ENCODE data around the gene CTCFL. TPM values are rescaled to one million over a fixed set of nuclear protein-coding genes. Genes with fewer than 3 reads are reported as not detected.

Gene CTCFL
- total and polyA plus RNA-seq, 2 of the 13 experiments (the other 11 are each of a cell fraction or from before 2014, with no cell fraction given) = 0.04 TPM; not detected in 1

DNA sequence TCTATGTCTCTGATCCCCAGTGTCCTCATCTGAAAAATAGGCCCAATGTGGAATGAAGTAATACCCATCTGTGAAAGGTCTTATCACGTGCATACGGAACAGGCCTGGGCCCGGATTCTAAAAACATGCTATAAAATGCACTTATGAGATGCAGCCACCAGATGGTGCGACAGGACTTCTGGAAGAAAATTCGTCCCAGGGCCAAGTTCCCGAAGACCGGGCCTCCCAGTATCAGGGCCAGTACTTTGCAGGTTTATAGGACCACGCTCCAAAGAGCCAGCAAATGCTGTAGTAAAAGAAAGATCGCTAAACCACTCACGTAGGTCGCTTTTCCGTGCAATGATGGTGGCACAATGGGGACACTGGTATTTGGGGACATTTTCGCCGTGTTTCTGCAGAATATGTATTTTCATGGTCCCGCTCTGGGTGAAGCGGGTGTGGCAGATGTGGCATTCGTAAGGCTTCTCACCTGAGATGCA lies 10.6 kb downstream of the CTCFL start (continued):
- TF ChIP-seq SALL1 (CRISPR knock-in tag; IDR thresholded peaks at IDR 0.05) = peak; percentile 54; the same call in 1 of the 2 replicates
- TF ChIP-seq MXD4 (CRISPR knock-in tag; IDR thresholded peaks at IDR 0.05) = 0 out of 2 replicates have a peak, but pooled peaks have one; percentile 50
- TF ChIP-seq MEIS2 (CRISPR knock-in tag; IDR thresholded peaks at IDR 0.05) = no peak
- no peak for TF ChIP-seq RFX3 (CRISPR knock-in tag; IDR thresholded peaks at IDR 0.05)
- TF ChIP-seq MBNL3 (CRISPR knock-in tag; conservative IDR thresholded peaks at IDR 0.05) = no peak
- TF ChIP-seq, protein P1, sequence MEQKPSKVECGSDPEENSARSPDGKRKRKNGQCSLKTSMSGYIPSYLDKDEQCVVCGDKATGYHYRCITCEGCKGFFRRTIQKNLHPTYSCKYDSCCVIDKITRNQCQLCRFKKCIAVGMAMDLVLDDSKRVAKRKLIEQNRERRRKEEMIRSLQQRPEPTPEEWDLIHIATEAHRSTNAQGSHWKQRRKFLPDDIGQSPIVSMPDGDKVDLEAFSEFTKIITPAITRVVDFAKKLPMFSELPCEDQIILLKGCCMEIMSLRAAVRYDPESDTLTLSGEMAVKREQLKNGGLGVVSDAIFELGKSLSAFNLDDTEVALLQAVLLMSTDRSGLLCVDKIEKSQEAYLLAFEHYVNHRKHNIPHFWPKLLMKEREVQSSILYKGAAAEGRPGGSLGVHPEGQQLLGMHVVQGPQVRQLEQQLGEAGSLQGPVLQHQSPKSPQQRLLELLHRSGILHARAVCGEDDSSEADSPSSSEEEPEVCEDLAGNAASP (CRISPR knock-in tag; IDR thresholded peaks at IDR 0.05; ENCODE audit: borderline replicate concordance) = peak; percentile 58; the same call in 1 of the 2 replicates
- TF ChIP-seq SMAD9 (CRISPR knock-in tag; IDR thresholded peaks at IDR 0.05) = no peak
- TF ChIP-seq NCOA2 (CRISPR knock-in tag; IDR thresholded peaks at IDR 0.05) = no peak
- no peak for TF ChIP-seq ZNF432 (CRISPR knock-in tag; IDR thresholded peaks at IDR 0.05; ENCODE audit: borderline replicate concordance)
- TF ChIP-seq, protein P2, sequence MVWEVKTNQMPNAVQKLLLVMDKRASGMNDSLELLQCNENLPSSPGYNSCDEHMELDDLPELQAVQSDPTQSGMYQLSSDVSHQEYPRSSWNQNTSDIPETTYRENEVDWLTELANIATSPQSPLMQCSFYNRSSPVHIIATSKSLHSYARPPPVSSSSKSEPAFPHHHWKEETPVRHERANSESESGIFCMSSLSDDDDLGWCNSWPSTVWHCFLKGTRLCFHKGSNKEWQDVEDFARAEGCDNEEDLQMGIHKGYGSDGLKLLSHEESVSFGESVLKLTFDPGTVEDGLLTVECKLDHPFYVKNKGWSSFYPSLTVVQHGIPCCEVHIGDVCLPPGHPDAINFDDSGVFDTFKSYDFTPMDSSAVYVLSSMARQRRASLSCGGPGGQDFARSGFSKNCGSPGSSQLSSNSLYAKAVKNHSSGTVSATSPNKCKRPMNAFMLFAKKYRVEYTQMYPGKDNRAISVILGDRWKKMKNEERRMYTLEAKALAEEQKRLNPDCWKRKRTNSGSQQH (CRISPR knock-in tag; IDR thresholded peaks at IDR 0.05; ENCODE audit: low read depth) = peak; percentile 55; the same call in 1 of the 2 replicates
- peak; percentile 58; the same call in 1 of the 2 replicates for TF ChIP-seq ZNF331 (CRISPR knock-in tag; IDR thresholded peaks at IDR 0.05)
- TF ChIP-seq SRSF1 (optimal IDR thresholded peaks at IDR 0.05; ENCODE audit: low read depth, low read length) = no peak
- no peak for TF ChIP-seq ELF4 (CRISPR knock-in tag; IDR thresholded peaks at IDR 0.05; ENCODE audit: borderline replicate concordance)
- TF ChIP-seq, protein P3, sequence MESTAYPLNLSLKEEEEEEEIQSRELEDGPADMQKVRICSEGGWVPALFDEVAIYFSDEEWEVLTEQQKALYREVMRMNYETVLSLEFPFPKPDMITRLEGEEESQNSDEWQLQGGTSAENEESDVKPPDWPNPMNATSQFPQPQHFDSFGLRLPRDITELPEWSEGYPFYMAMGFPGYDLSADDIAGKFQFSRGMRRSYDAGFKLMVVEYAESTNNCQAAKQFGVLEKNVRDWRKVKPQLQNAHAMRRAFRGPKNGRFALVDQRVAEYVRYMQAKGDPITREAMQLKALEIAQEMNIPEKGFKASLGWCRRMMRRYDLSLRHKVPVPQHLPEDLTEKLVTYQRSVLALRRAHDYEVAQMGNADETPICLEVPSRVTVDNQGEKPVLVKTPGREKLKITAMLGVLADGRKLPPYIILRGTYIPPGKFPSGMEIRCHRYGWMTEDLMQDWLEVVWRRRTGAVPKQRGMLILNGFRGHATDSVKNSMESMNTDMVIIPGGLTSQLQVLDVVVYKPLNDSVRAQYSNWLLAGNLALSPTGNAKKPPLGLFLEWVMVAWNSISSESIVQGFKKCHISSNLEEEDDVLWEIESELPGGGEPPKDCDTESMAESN (CRISPR knock-in tag; conservative IDR thresholded peaks at IDR 0.05) = no peak
- TF ChIP-seq ZNF570 (CRISPR knock-in tag; IDR thresholded peaks at IDR 0.05; ENCODE audit: borderline replicate concordance) = no peak
- TF ChIP-seq, protein P4, sequence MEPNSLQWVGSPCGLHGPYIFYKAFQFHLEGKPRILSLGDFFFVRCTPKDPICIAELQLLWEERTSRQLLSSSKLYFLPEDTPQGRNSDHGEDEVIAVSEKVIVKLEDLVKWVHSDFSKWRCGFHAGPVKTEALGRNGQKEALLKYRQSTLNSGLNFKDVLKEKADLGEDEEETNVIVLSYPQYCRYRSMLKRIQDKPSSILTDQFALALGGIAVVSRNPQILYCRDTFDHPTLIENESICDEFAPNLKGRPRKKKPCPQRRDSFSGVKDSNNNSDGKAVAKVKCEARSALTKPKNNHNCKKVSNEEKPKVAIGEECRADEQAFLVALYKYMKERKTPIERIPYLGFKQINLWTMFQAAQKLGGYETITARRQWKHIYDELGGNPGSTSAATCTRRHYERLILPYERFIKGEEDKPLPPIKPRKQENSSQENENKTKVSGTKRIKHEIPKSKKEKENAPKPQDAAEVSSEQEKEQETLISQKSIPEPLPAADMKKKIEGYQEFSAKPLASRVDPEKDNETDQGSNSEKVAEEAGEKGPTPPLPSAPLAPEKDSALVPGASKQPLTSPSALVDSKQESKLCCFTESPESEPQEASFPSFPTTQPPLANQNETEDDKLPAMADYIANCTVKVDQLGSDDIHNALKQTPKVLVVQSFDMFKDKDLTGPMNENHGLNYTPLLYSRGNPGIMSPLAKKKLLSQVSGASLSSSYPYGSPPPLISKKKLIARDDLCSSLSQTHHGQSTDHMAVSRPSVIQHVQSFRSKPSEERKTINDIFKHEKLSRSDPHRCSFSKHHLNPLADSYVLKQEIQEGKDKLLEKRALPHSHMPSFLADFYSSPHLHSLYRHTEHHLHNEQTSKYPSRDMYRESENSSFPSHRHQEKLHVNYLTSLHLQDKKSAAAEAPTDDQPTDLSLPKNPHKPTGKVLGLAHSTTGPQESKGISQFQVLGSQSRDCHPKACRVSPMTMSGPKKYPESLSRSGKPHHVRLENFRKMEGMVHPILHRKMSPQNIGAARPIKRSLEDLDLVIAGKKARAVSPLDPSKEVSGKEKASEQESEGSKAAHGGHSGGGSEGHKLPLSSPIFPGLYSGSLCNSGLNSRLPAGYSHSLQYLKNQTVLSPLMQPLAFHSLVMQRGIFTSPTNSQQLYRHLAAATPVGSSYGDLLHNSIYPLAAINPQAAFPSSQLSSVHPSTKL (CRISPR knock-in tag; IDR thresholded peaks at IDR 0.05) = peak; percentile 42; the same call in 1 of the 2 replicates
- TF ChIP-seq ZNF292 (CRISPR knock-in tag; IDR thresholded peaks at IDR 0.05; ENCODE audit: borderline replicate concordance, low read depth) = no peak
- TF ChIP-seq, protein P5, sequence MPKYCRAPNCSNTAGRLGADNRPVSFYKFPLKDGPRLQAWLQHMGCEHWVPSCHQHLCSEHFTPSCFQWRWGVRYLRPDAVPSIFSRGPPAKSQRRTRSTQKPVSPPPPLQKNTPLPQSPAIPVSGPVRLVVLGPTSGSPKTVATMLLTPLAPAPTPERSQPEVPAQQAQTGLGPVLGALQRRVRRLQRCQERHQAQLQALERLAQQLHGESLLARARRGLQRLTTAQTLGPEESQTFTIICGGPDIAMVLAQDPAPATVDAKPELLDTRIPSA (CRISPR knock-in tag; IDR thresholded peaks at IDR 0.05; ENCODE audit: borderline replicate concordance) = no peak
- no peak for TF ChIP-seq PCBP1 (IDR thresholded peaks at IDR 0.05; ENCODE audit: borderline replicate concordance, low read depth, low read length)
- TF ChIP-seq ZBTB3 (CRISPR knock-in tag; IDR thresholded peaks at IDR 0.05; ENCODE audit: borderline replicate concordance, low read depth) = no peak
